IMR-90 (cell line): ENCODE results near the gene IGFBP5. TPM values are rescaled to one million over a fixed set of nuclear protein-coding genes. Genes with fewer than 3 reads are reported as not detected.

Experiments used
- ATAC-seq: fragments of 200-7000 bp; cut with Tn5 transposase; 2 replicates; pipeline ENCODE4 v1.9.1; 2020; ENCODE audit warnings: low read depth, mild to moderate bottlenecking, moderate library complexity
- BruUV-seq: library from RNA; stranded (reverse); fragments of 400-500 nt; replicated peaks from 2 replicates; lab custom pipeline; 2021; lab: Mats Ljungman, UMichigan
- CTCF ChIA-PET: fragments of 300-600 bp; formaldehyde crosslinking; extraction: SDS; loops from one replicate; lab custom pipeline; 2021; ENCODE audit warnings: antibody characterized with exemption; lab: Yijun Ruan, JAX
- POLR2A ChIA-PET: fragments of 300-600 bp; sonication (Branson Sonifier 250); formaldehyde crosslinking; loops from one replicate; lab custom pipeline; 2022; ENCODE audit warnings: antibody characterized with exemption; ENCODE audit not compliant: unreplicated experiment; lab: Charles Lee
- DNase-seq: peaks from one replicate; pipeline ENCODE4 v3.0.0; 2013
- H2AFZ ChIP-seq: replicated peaks from 2 replicates; pipeline ENCODE3; 2013; ENCODE audit warnings: low read length, mild to moderate bottlenecking; ENCODE audit not compliant: poor library complexity
- H2AK5ac ChIP-seq: 2 replicates; pipeline ENCODE4 v1.6.1; 2013; ENCODE audit warnings: low read depth, low read length, inconsistent platforms
- H2AK9ac ChIP-seq: replicated peaks from 2 replicates; pipeline ENCODE3; 2013; ENCODE audit warnings: mild to moderate bottlenecking, low read depth, low read length, moderate library complexity; ENCODE audit not compliant: poor library complexity
- H2BK120ac ChIP-seq: 2 replicates; pipeline ENCODE4 v1.6.1; 2013; ENCODE audit warnings: low read depth, low read length, inconsistent platforms
- H2BK15ac ChIP-seq: 3 replicates; pipeline ENCODE4 v1.6.1; 2013; ENCODE audit warnings: low read depth, low read length, inconsistent platforms
- H2BK20ac ChIP-seq: 2 replicates; pipeline ENCODE4 v1.6.1; 2013; ENCODE audit warnings: low read depth, mild to moderate bottlenecking, inconsistent platforms, low read length, moderate library complexity
- H2BK5ac ChIP-seq: 2 replicates; pipeline ENCODE4 v1.6.1; 2013; ENCODE audit warnings: mild to moderate bottlenecking, low read depth, low read length, inconsistent platforms; ENCODE audit not compliant: poor library complexity, severe bottlenecking
- H3K14ac ChIP-seq: replicated peaks from 2 replicates; pipeline ENCODE4 v1.6.1; 2013; ENCODE audit warnings: low read depth, low read length, inconsistent platforms
- H3K18ac ChIP-seq: 2 replicates; pipeline ENCODE4 v1.6.1; 2013; ENCODE audit warnings: low read depth, low read length, control low read depth
- H3K23ac ChIP-seq: 2 replicates; pipeline ENCODE4 v1.6.1; 2013; ENCODE audit warnings: low read depth, low read length, inconsistent platforms
- H3K27ac ChIP-seq: 2 replicates; pipeline ENCODE4 v1.5.1; 2013; ENCODE audit warnings: mild to moderate bottlenecking, control low read depth, low read length; ENCODE audit not compliant: insufficient read depth
- H3K27me3 ChIP-seq: 2 replicates; pipeline ENCODE4 v1.6.1; 2013; ENCODE audit warnings: low read length; ENCODE audit not compliant: control insufficient read depth, insufficient read depth
- H3K36me3 ChIP-seq: 2 replicates; pipeline ENCODE4 v1.6.1; 2013; ENCODE audit warnings: low read length, mixed read lengths; ENCODE audit not compliant: control insufficient read depth, insufficient read depth
- H3K4ac ChIP-seq: 2 replicates; pipeline ENCODE4 v1.6.1; 2013; ENCODE audit warnings: low read depth, low read length, inconsistent platforms
- H3K4me1 ChIP-seq: 2 replicates; pipeline ENCODE4 v1.6.1; 2013; ENCODE audit warnings: low read length, mixed read lengths; ENCODE audit not compliant: control insufficient read depth, insufficient read depth
- H3K4me2 ChIP-seq: 2 replicates; pipeline ENCODE4 v1.6.1; 2013; ENCODE audit warnings: low read depth, mild to moderate bottlenecking, control low read depth, low read length, moderate library complexity
- H3K4me3 ChIP-seq: 2 replicates; pipeline ENCODE4 v1.5.1; 2013; ENCODE audit warnings: low read depth, mild to moderate bottlenecking, control low read depth, low read length, moderate library complexity; ENCODE audit not compliant: insufficient read depth
- H3K56ac ChIP-seq: 2 replicates; pipeline ENCODE4 v1.6.1; 2013; ENCODE audit warnings: low read length, inconsistent platforms; ENCODE audit not compliant: insufficient read depth; ENCODE audit errors: extremely low read depth
- H3K79me1 ChIP-seq, 2 experiments: 2 replicates each; pipeline ENCODE4 v1.6.1; 2013; ENCODE audit warnings: low read length in 2 of 2, inconsistent platforms in 1 of 2, low read depth in 1 of 2
- H3K9ac ChIP-seq: 2 replicates; pipeline ENCODE4 v1.6.1; 2013; ENCODE audit warnings: low read depth, low read length, control low read depth
- H3K9me1 ChIP-seq: 2 replicates; pipeline ENCODE4 v1.6.1; 2013; ENCODE audit warnings: low read length, inconsistent platforms; ENCODE audit not compliant: insufficient read depth
- H3K9me3 ChIP-seq: 2 replicates; pipeline ENCODE4 v1.6.1; 2013; ENCODE audit warnings: low read length; ENCODE audit not compliant: control insufficient read depth, insufficient read depth
- H4K20me1 ChIP-seq: 2 replicates; pipeline ENCODE4 v1.6.1; 2013; ENCODE audit warnings: low read length, inconsistent platforms; ENCODE audit not compliant: insufficient read depth
- H4K5ac ChIP-seq: 2 replicates; pipeline ENCODE4 v1.6.1; 2013; ENCODE audit warnings: mild to moderate bottlenecking, low read depth, low read length, control low read depth
- H4K8ac ChIP-seq, 2 experiments: 2 replicates each; pipeline ENCODE4 v1.6.1; 2013; ENCODE audit warnings: low read depth in 2 of 2, low read length in 2 of 2, control low read depth in 1 of 2, inconsistent platforms in 1 of 2
- H4K91ac ChIP-seq: 2 replicates; pipeline ENCODE4 v1.6.1; 2013; ENCODE audit warnings: low read depth, low read length, inconsistent platforms; ENCODE audit not compliant: insufficient read depth
- CEBPB ChIP-seq: IDR thresholded peaks from 2 replicates; pipeline ENCODE4 v1.6.1; 2012; ENCODE audit warnings: low read depth, low read length, improper control_type of control experiment
- ELK1 ChIP-seq: fragments of 150-350 bp; IDR thresholded peaks from 2 replicates; pipeline ENCODE4 v1.6.1; 2016; ENCODE audit warnings: low read depth, mild to moderate bottlenecking, low read length, moderate library complexity, borderline replicate concordance
- FOS ChIP-seq: fragments of 150-350 bp; IDR thresholded peaks from 2 replicates; pipeline ENCODE4 v1.6.1; 2016; ENCODE audit warnings: low read depth, low read length
- MAFK ChIP-seq: IDR thresholded peaks from 2 replicates; pipeline ENCODE4 v1.6.1; 2012; ENCODE audit warnings: low read depth, low read length, improper control_type of control experiment
- MXI1 ChIP-seq: IDR thresholded peaks from 2 replicates; pipeline ENCODE4 v1.6.1; 2012; ENCODE audit warnings: low read depth, mild to moderate bottlenecking, low read length, moderate library complexity, borderline replicate concordance
- NFE2L2 ChIP-seq: fragments of 150-350 bp; IDR thresholded peaks from 2 replicates; pipeline ENCODE4 v1.6.1; 2016; ENCODE audit warnings: low read depth, mild to moderate bottlenecking, low read length
- POLR2A ChIP-seq: IDR thresholded peaks from 2 replicates; pipeline ENCODE4 v1.6.1; 2012; ENCODE audit warnings: mild to moderate bottlenecking, low read depth, low read length
- RAD21 ChIP-seq: IDR thresholded peaks from 2 replicates; pipeline ENCODE4 v1.6.1; 2012; ENCODE audit warnings: low read length, improper control_type of control experiment
- RCOR1 ChIP-seq: IDR thresholded peaks from 2 replicates; pipeline ENCODE4 v1.6.1; 2012; ENCODE audit warnings: mild to moderate bottlenecking, low read length, improper control_type of control experiment; ENCODE audit not compliant: insufficient replicate concordance
- RFX5 ChIP-seq: IDR thresholded peaks from 2 replicates; pipeline ENCODE4 v1.8.0; 2012; ENCODE audit warnings: low read depth, mild to moderate bottlenecking, low read length, moderate library complexity
- SMC3 ChIP-seq: fragments of 150-350 bp; IDR thresholded peaks from 2 replicates; pipeline ENCODE4 v1.6.1; 2016; ENCODE audit warnings: low read depth, mild to moderate bottlenecking, antibody characterized with exemption, low read length, moderate library complexity
- WGBS, 2 experiments: methylation state at CpG; one replicate each; pipeline versions ENCODE4 v1.1.5 to v1.1.7; 2013; ENCODE audit warnings: missing lambda C conversion rate in 2 of 2; ENCODE audit not compliant: insufficient read length in 1 of 2; ENCODE audit errors: extremely low coverage in 2 of 2; 5-methylcytosine and 5-hydroxymethylcytosine counted together
- dilution Hi-C: fragments of 300-500 bp; cut with HindIII; formaldehyde crosslinking; loops from one replicate; pipeline ENCODE4 v1.14.3; 2018; ENCODE audit warnings: low sequenced_read_pairs; ENCODE audit not compliant: unreplicated experiment
- in situ Hi-C: fragments of 300-500 bp; cut with MboI; formaldehyde crosslinking; loops from 3 replicates; pipeline ENCODE4 v1.14.3; 2019; ENCODE audit warnings: low sequenced_read_pairs, inconsistent platforms, mixed read lengths
- intact Hi-C: fragments of 100-400 bp; cut with micrococcal nuclease; formaldehyde crosslinking; loops from 2 replicates; pipeline ENCODE4 v1.10.0; 2022
- polyA plus RNA-seq, 3 experiments: library from polyadenylated mRNA; depleted of rRNA; stranded (reverse); fragments of >200 nt; gene quantifications; 2 replicates each; pipeline ENCODE4 v1.2.3, GENCODE V29; 2012; ENCODE audit warnings: low replicate concordance in 1 of 3
- total RNA-seq: library from RNA; depleted of rRNA; stranded (reverse); fragments of >200 nt; gene quantifications from 2 replicates; pipeline ENCODE4 v1.2.3, GENCODE V29; 2012
- TF ChIP-seq, protein P1 (sequence below): fragments of 150-350 bp; IDR thresholded peaks from 2 replicates; pipeline ENCODE4 v1.6.1; 2017; ENCODE audit warnings: mild to moderate bottlenecking, antibody characterized with exemption, low read length, low read depth

Gene IGFBP5
- total and polyA plus RNA-seq, 2 of the 4 experiments (the other 2 are of a cell fraction): 392 to 1,339 TPM

GRCh38 chr2:216724190-216724589, 28.8 kb upstream of the IGFBP5 start:
- no peak overlapping the region for H4K5ac ChIP-seq
- H2BK15ac ChIP-seq: no peak overlapping the region
- peaks cover 2% of the 10 kb centered on the region; the same call in 1 of the 2 replicates for H3K4me1 ChIP-seq
- no peak overlapping the region for H3K23ac ChIP-seq
- H3K9me3 ChIP-seq: no peaks in the 10 kb centered on the region
- H3K9me1 ChIP-seq: no peaks in the 10 kb centered on the region
- H3K27ac ChIP-seq: no peak overlapping the region
- H2BK20ac ChIP-seq: no peak overlapping the region; the same call in 1 of the 2 replicates
- in situ Hi-C loops: no loop called here
- no peak overlapping the region for H2BK5ac ChIP-seq
- H3K4me3 ChIP-seq: no peak overlapping the region
- H2AFZ ChIP-seq: no peak overlapping the region
- H3K9ac ChIP-seq: no peak overlapping the region
- no peaks in the 10 kb centered on the region for H3K36me3 ChIP-seq
- no peak overlapping the region for H3K4ac ChIP-seq
- H3K27me3 ChIP-seq: no peaks in the 10 kb centered on the region
- H2AK9ac ChIP-seq: no peak overlapping the region
- dilution Hi-C loops: no loop called here
- H3K56ac ChIP-seq: no peak overlapping the region
- H4K20me1 ChIP-seq: no peaks in the 10 kb centered on the region
- no peak overlapping the region for H3K14ac ChIP-seq
- ChIA-PET POLR2A (no interaction called here), CTCF (no interaction called here)
- intact Hi-C loops: no loop called here
- ATAC-seq (no peak), DNase-seq (no peak)
- 80% methylated on average over 1 of the region's 5 CpGs; no CpG with 5 or more reads in 1 of the 2 experiments for WGBS, 2 experiments
- no peak overlapping the region for H4K91ac ChIP-seq
- no peak overlapping the region for H3K18ac ChIP-seq
- H4K8ac ChIP-seq: no peak overlapping the region
- no peak overlapping the region for H3K4me2 ChIP-seq
- H2AK5ac ChIP-seq: no peak overlapping the region
- H2BK120ac ChIP-seq: no peak overlapping the region
- BruUV-seq: no TSS peak
- H3K79me1 ChIP-seq: no peaks in the 10 kb centered on the region
- no peak for TF ChIP-seq RAD21
- TF ChIP-seq RCOR1: no peak
- TF ChIP-seq SMC3: no peak
- TF ChIP-seq FOS: no peak
- no peak for TF ChIP-seq RFX5
- TF ChIP-seq NFE2L2: no peak
- no peak for TF ChIP-seq POLR2A
- no peak for TF ChIP-seq ELK1
- TF ChIP-seq CEBPB: no peak
- TF ChIP-seq, protein P1, sequence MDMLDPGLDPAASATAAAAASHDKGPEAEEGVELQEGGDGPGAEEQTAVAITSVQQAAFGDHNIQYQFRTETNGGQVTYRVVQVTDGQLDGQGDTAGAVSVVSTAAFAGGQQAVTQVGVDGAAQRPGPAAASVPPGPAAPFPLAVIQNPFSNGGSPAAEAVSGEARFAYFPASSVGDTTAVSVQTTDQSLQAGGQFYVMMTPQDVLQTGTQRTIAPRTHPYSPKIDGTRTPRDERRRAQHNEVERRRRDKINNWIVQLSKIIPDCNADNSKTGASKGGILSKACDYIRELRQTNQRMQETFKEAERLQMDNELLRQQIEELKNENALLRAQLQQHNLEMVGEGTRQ: no peak
- TF ChIP-seq MAFK: no peak
- no peak for TF ChIP-seq MXI1
